SK-N-SH treated with all-trans-retinoic acid at 6 μM for 48 hours (cell line): ENCODE data around the gene TOX2.
A peak's percentile ranks its signal among the peaks of the same experiment; 100 is the strongest.

Experiments used
- ATAC-seq: fragments of 200-7000 bp; cut with Tn5 transposase; 3 replicates; pipeline ENCODE4 v1.9.1; 2020; ENCODE audit warnings: mild to moderate bottlenecking, moderate library complexity
- ARNTL ChIP-seq: fragments of 450-650 bp; formaldehyde crosslinking; IDR thresholded peaks from 2 replicates; pipeline ENCODE4 v1.5.0; 2020; ENCODE audit warnings: low read depth, mild to moderate bottlenecking, moderate library complexity, borderline replicate concordance
- BACH2 ChIP-seq: fragments of 250-450 bp; sonication (Bioruptor Pico); IDR thresholded peaks from 2 replicates; pipeline ENCODE4 v1.9.0; 2021; ENCODE audit warnings: mild to moderate bottlenecking, borderline replicate concordance
- CSDC2 ChIP-seq: fragments of 250-450 bp; sonication (Bioruptor Pico); IDR thresholded peaks from 2 replicates; pipeline ENCODE4 v1.5.0; 2020; ENCODE audit warnings: mild to moderate bottlenecking, moderate library complexity
- ESRRG ChIP-seq: fragments of 250-450 bp; sonication (Bioruptor Pico); IDR thresholded peaks from 2 replicates; pipeline ENCODE4 v1.6.1; 2021; ENCODE audit warnings: mild to moderate bottlenecking
- ISL1 ChIP-seq: fragments of 250-450 bp; sonication (Bioruptor Pico); IDR thresholded peaks from 2 replicates; pipeline ENCODE4 v2.1.2; 2022; ENCODE audit warnings: mild to moderate bottlenecking, moderate library complexity
- OSR1 ChIP-seq: fragments of 250-450 bp; sonication (Bioruptor Pico); IDR thresholded peaks from 2 replicates; pipeline ENCODE4 v1.8.0; 2022; ENCODE audit warnings: moderate library complexity, mild to moderate bottlenecking, inconsistent platforms
- POU6F1 ChIP-seq: fragments of 250-450 bp; sonication (Bioruptor Pico); IDR thresholded peaks from 2 replicates; pipeline ENCODE4 v1.8.0; 2021; ENCODE audit warnings: low read depth, mild to moderate bottlenecking, moderate library complexity, borderline replicate concordance
- PPARA ChIP-seq: fragments of 250-450 bp; sonication (Bioruptor Pico); IDR thresholded peaks from 2 replicates; pipeline ENCODE4 v1.5.0; 2020; ENCODE audit warnings: mild to moderate bottlenecking, borderline replicate concordance
- RARB ChIP-seq: fragments of 250-450 bp; sonication (Bioruptor Pico); IDR thresholded peaks from 2 replicates; pipeline ENCODE4 v1.8.0; 2021; ENCODE audit warnings: mild to moderate bottlenecking, moderate library complexity
- SNAI2 ChIP-seq: fragments of 250-450 bp; sonication (Bioruptor Pico); IDR thresholded peaks from 2 replicates; pipeline ENCODE4 v1.5.0; 2020; ENCODE audit warnings: mild to moderate bottlenecking, moderate library complexity
- TCF4 ChIP-seq: fragments of 250-450 bp; sonication (Bioruptor Pico); IDR thresholded peaks from 2 replicates; pipeline ENCODE4 v1.8.0; 2021; ENCODE audit warnings: mild to moderate bottlenecking, moderate library complexity, borderline replicate concordance
- TSHZ2 ChIP-seq: fragments of 250-450 bp; sonication (Bioruptor Pico); IDR thresholded peaks from 2 replicates; pipeline ENCODE4 v1.5.0; 2020; ENCODE audit warnings: mild to moderate bottlenecking, moderate library complexity
- ZC3H10 ChIP-seq: fragments of 250-450 bp; sonication (Bioruptor Pico); IDR thresholded peaks from 2 replicates; pipeline ENCODE4 v1.5.1; 2021; ENCODE audit warnings: mild to moderate bottlenecking, moderate library complexity
- ZFP3 ChIP-seq: fragments of 250-450 bp; sonication (Bioruptor Pico); IDR thresholded peaks from 2 replicates; pipeline ENCODE4 v1.5.0; 2020; ENCODE audit warnings: mild to moderate bottlenecking, moderate library complexity
- ZFP30 ChIP-seq: fragments of 450-650 bp; formaldehyde crosslinking; IDR thresholded peaks from 2 replicates; pipeline ENCODE4 v1.5.0; 2022; ENCODE audit warnings: mild to moderate bottlenecking, moderate library complexity
- ZNF565 ChIP-seq: fragments of 450-650 bp; formaldehyde crosslinking; conservative IDR thresholded peaks from 2 replicates; pipeline ENCODE4 v1.5.0; 2020; ENCODE audit warnings: low read depth, mild to moderate bottlenecking, moderate library complexity
- ZNF70 ChIP-seq: fragments of 450-650 bp; formaldehyde crosslinking; IDR thresholded peaks from 2 replicates; pipeline ENCODE4 v1.5.0; 2020; ENCODE audit warnings: mild to moderate bottlenecking, moderate library complexity
- ZNF8 ChIP-seq: fragments of 450-650 bp; formaldehyde crosslinking; IDR thresholded peaks from 2 replicates; pipeline ENCODE4 v1.5.0; 2020; ENCODE audit warnings: mild to moderate bottlenecking, moderate library complexity
- TF ChIP-seq, protein P1 (sequence below): fragments of 250-450 bp; sonication (Bioruptor Pico); IDR thresholded peaks from 2 replicates; pipeline ENCODE4 v1.5.1; 2020; ENCODE audit warnings: low read depth, mild to moderate bottlenecking, moderate library complexity
- TF ChIP-seq, protein P2 (sequence below): fragments of 250-450 bp; sonication (Bioruptor Pico); IDR thresholded peaks from 2 replicates; pipeline ENCODE4 v1.5.1; 2021; ENCODE audit warnings: mild to moderate bottlenecking, moderate library complexity
- TF ChIP-seq, protein P3 (sequence below): fragments of 250-450 bp; sonication (Bioruptor Pico); IDR thresholded peaks from 2 replicates; pipeline ENCODE4 v1.8.0; 2020; ENCODE audit warnings: mild to moderate bottlenecking, moderate library complexity, borderline replicate concordance

The TOX2 gene

GRCh38 chr20:43992885-43993284, 78.2 kb downstream of the TOX2 start:
- TF ChIP-seq ZC3H10 (CRISPR knock-in tag), result no peak
- TF ChIP-seq CSDC2, result no peak
- no peak for TF ChIP-seq TCF4 (CRISPR knock-in tag)
- no peak for ATAC-seq

- peak; percentile 57; the same call in 2 of the 3 replicates for ATAC-seq
- no peak for TF ChIP-seq BACH2 (CRISPR knock-in tag)
- no peak for TF ChIP-seq ZNF70 (CRISPR knock-in tag)
- no peak for TF ChIP-seq OSR1 (CRISPR knock-in tag)
- TF ChIP-seq ZC3H10 (CRISPR knock-in tag), result no peak
- no peak for TF ChIP-seq ISL1
- TF ChIP-seq, protein P1, sequence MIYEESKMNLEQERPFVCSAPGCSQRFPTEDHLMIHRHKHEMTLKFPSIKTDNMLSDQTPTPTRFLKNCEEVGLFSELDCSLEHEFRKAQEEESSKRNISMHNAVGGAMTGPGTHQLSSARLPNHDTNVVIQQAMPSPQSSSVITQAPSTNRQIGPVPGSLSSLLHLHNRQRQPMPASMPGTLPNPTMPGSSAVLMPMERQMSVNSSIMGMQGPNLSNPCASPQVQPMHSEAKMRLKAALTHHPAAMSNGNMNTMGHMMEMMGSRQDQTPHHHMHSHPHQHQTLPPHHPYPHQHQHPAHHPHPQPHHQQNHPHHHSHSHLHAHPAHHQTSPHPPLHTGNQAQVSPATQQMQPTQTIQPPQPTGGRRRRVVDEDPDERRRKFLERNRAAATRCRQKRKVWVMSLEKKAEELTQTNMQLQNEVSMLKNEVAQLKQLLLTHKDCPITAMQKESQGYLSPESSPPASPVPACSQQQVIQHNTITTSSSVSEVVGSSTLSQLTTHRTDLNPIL (CRISPR knock-in tag), result no peak
- TF ChIP-seq SNAI2 (CRISPR knock-in tag), result no peak
- TF ChIP-seq ZNF565 (CRISPR knock-in tag), result no peak
Measured at GRCh38 chr20:43993560-43993959, 78.9 kb downstream of the TOX2 start.

DNA sequence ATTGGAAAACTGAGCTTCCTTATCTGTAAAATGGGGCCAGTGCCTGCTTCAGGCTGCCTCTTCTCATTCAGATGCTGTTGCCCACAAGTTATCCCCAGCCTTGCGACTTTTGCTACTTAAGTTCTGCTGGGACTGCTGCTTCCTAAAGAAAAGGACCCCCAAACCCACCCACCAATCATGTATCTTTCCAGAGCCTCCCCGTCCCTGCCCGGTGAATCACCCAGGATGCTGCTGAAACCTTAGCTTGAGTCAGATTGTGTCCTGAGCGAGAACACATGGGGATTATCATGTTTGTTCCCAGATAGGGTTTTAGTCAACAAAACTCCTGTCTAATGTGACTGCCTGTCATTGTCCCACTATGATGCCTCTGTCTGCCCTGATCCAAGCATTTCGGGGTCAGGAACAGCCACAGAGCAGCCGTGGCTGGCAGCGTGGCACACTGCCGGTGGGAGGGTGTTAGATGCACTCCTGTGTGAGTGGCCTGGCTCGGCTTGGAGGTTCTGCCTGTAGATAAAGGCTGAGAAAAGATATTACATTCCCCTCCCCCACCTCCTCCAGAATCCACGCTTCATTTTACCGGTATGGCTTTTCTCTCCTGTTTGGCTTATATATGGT, 79.9 kb downstream of the TOX2 start:
- ATAC-seq, result peak; percentile 77
- no peak for TF ChIP-seq BACH2 (CRISPR knock-in tag)
- no peak for TF ChIP-seq TCF4 (CRISPR knock-in tag)
- TF ChIP-seq, all 23 proteins: peak for 0

- no peak for ATAC-seq
- TF ChIP-seq, protein P1 (CRISPR knock-in tag), result no peak
- no peak for TF ChIP-seq PPARA
- TF ChIP-seq ARNTL (CRISPR knock-in tag), result no peak
- TF ChIP-seq ZNF8, result no peak
- no peak for TF ChIP-seq CSDC2
- TF ChIP-seq SNAI2 (CRISPR knock-in tag), result no peak
- no peak for TF ChIP-seq ZNF565 (CRISPR knock-in tag)
- no peak for TF ChIP-seq ZNF70 (CRISPR knock-in tag)
- TF ChIP-seq, all 23 proteins: peak for 0
Measured at GRCh38 chr20:43995645-43996044, 81.0 kb downstream of the TOX2 start.

DNA sequence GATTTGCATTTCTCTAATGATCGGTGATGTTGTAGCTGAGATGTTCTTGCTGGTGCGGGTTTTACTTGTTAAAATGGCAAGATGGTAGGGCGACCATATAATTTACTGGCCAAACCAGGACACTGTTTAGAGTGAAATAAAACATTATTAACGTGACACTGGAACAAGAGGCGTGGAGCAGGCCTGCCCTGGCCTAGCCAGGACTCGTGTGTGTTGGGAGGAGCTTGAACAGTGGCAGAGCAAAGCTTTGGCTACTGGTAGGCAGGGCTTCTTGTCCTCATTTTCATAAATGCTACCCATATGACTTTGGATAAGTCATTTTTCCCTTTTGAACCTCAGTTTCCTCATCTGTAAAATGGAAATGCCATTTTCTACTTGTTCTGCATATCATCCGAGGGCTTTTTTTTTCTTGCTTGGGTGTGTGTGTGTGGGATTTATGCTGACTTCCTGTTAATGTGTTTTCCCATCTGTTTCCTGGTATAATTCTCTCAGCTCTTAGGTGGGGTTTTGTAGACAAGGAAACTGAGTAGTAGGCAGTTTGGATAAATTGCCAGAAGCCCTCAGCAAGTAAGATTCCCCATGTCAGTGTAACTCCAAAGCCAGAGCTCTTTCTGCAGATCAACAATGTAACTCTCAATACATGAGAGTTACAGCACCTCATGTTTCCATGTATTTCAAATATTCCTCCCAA, 81.7 kb downstream of the TOX2 start:
- no peak for ATAC-seq
- TF ChIP-seq RARB, result no peak
- TF ChIP-seq OSR1 (CRISPR knock-in tag), result no peak
- no peak for TF ChIP-seq ZC3H10 (CRISPR knock-in tag)
- no peak for TF ChIP-seq ZFP3 (CRISPR knock-in tag)
- TF ChIP-seq, protein P2, sequence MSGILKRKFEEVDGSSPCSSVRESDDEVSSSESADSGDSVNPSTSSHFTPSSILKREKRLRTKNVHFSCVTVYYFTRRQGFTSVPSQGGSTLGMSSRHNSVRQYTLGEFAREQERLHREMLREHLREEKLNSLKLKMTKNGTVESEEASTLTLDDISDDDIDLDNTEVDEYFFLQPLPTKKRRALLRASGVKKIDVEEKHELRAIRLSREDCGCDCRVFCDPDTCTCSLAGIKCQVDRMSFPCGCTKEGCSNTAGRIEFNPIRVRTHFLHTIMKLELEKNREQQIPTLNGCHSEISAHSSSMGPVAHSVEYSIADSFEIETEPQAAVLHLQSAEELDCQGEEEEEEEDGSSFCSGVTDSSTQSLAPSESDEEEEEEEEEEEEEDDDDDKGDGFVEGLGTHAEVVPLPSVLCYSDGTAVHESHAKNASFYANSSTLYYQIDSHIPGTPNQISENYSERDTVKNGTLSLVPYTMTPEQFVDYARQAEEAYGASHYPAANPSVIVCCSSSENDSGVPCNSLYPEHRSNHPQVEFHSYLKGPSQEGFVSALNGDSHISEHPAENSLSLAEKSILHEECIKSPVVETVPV (CRISPR knock-in tag), result no peak
- no peak for TF ChIP-seq PPARA
- TF ChIP-seq ZNF8, result no peak
- no peak for TF ChIP-seq ZNF70 (CRISPR knock-in tag)
- no peak for TF ChIP-seq SNAI2 (CRISPR knock-in tag)
- no peak for TF ChIP-seq ZFP30 (CRISPR knock-in tag)
- no peak for TF ChIP-seq ISL1
- no peak for TF ChIP-seq ZNF565 (CRISPR knock-in tag)
- no peak for TF ChIP-seq ESRRG (CRISPR knock-in tag)
- TF ChIP-seq TSHZ2 (CRISPR knock-in tag), result no peak
- TF ChIP-seq POU6F1 (CRISPR knock-in tag), result no peak
- TF ChIP-seq, protein P3, sequence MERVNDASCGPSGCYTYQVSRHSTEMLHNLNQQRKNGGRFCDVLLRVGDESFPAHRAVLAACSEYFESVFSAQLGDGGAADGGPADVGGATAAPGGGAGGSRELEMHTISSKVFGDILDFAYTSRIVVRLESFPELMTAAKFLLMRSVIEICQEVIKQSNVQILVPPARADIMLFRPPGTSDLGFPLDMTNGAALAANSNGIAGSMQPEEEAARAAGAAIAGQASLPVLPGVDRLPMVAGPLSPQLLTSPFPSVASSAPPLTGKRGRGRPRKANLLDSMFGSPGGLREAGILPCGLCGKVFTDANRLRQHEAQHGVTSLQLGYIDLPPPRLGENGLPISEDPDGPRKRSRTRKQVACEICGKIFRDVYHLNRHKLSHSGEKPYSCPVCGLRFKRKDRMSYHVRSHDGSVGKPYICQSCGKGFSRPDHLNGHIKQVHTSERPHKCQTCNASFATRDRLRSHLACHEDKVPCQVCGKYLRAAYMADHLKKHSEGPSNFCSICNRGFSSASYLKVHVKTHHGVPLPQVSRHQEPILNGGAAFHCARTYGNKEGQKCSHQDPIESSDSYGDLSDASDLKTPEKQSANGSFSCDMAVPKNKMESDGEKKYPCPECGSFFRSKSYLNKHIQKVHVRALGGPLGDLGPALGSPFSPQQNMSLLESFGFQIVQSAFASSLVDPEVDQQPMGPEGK (CRISPR knock-in tag), result no peak
- TF ChIP-seq, all 23 proteins: peak for 0
